Suprapubic skin (tissue), 4 donors: Measurements from ENCODE around the gene PPFIA3. TPM values are rescaled to one million over a fixed set of nuclear protein-coding genes. Genes with fewer than 3 reads are reported as not detected.

Experiments
- DNase-seq, 2 donors: peaks; one replicate each; pipeline ENCODE4 v3.0.0-alpha.2; 2019; ENCODE audit warnings: low spot score in 2 of 2
- H3K27ac ChIP-seq: fragments of 200-600 bp; sonication (generic); one replicate; pipeline ENCODE4 v1.5.1; 2019
- H3K27me3 ChIP-seq: fragments of 200-600 bp; sonication (generic); one replicate; pipeline ENCODE4 v1.5.1; 2019
- H3K36me3 ChIP-seq: fragments of 200-600 bp; sonication (generic); one replicate; pipeline ENCODE4 v1.5.1; 2019
- H3K4me1 ChIP-seq: fragments of 200-600 bp; sonication (generic); one replicate; pipeline ENCODE4 v1.5.1; 2019
- H3K4me3 ChIP-seq: fragments of 200-600 bp; sonication (generic); one replicate; pipeline ENCODE4 v1.5.1; 2019; ENCODE audit warnings: mild to moderate bottlenecking
- H3K9me3 ChIP-seq: fragments of 200-600 bp; sonication (generic); one replicate; pipeline ENCODE4 v1.5.1; 2019
- CTCF ChIP-seq, 2 donors: fragments of 200-600 bp in 1 of 2; fragments of 450-650 bp in 1 of 2; sonication (generic) in 1 of 2; IDR thresholded peaks; one replicate each; pipeline ENCODE4 v1.5.1; 2016 to 2019; ENCODE audit warnings: antibody characterized with exemption in 2 of 2, mild to moderate bottlenecking in 1 of 2, moderate library complexity in 1 of 2
- EP300 ChIP-seq: sonication (generic); formaldehyde crosslinking; IDR thresholded peaks from one replicate; pipeline ENCODE4 v1.6.1; 2017; ENCODE audit warnings: antibody characterized with exemption
- POLR2A ChIP-seq, 2 donors: fragments of 450-650 bp; IDR thresholded peaks; one replicate each; pipeline ENCODE4 v1.6.1; 2017; ENCODE audit warnings: antibody characterized with exemption in 2 of 2, mild to moderate bottlenecking in 2 of 2, moderate library complexity in 2 of 2
- POLR2AphosphoS5 ChIP-seq, 3 donors: sonication (generic); formaldehyde crosslinking; IDR thresholded peaks; one replicate each; pipeline ENCODE4 v1.6.1; 2017; ENCODE audit warnings: antibody characterized with exemption in 3 of 3
- WGBS: methylation state at CpG from one replicate; pipeline ENCODE4 v1.1.5; 2018; 5-methylcytosine and 5-hydroxymethylcytosine counted together
- total RNA-seq, 4 donors: library from RNA; depleted of rRNA; stranded (reverse); fragments of >200 nt; gene quantifications; one replicate each; pipeline ENCODE4 v1.1.0, GENCODE V29; 2016

PPFIA3 gene
- total RNA-seq, 4 donors from 2014 or later = 42.7 to 50.1 (median 46.6) TPM

GRCh38 chr19:49097453-49098288 is 21.7 kb upstream of the PPFIA3 start:
- no peak overlapping the region for H3K4me3 ChIP-seq
- no peaks in the 10 kb centered on the region for H3K9me3 ChIP-seq
- peaks cover 89% of the 10 kb centered on the region for H3K36me3 ChIP-seq
- WGBS = 47% methylated on average over 8 of the region's 8 CpGs
- peaks cover 12% of the 10 kb centered on the region for H3K4me1 ChIP-seq
- H3K27ac ChIP-seq = peak overlapping the region; percentile 37
- no peaks in the 10 kb centered on the region for H3K27me3 ChIP-seq
- peak in 1 of 2 donors; percentile 78 for DNase-seq
- TF ChIP-seq CTCF (IDR thresholded peaks at IDR 0.05) (peak; percentile 98 to 99), POLR2AphosphoS5 (IDR thresholded peaks at IDR 0.05) (no peak)

GRCh38 chr19:49098795-49099194 is 20.5 kb upstream of the PPFIA3 start:
- no peak overlapping the region for H3K4me3 ChIP-seq
- H3K27me3 ChIP-seq = no peaks in the 10 kb centered on the region
- TF ChIP-seq EP300 (no peak), POLR2A (IDR thresholded peaks at IDR 0.05) (no peak), POLR2AphosphoS5 (IDR thresholded peaks at IDR 0.05) (no peak), CTCF (IDR thresholded peaks at IDR 0.05) (no peak)
- DNase-seq = no peak
- peak overlapping the region; percentile 45 for H3K27ac ChIP-seq
- peaks cover 89% of the 10 kb centered on the region for H3K36me3 ChIP-seq
- peaks cover 12% of the 10 kb centered on the region for H3K4me1 ChIP-seq
- H3K9me3 ChIP-seq = no peaks in the 10 kb centered on the region
- 82% methylated on average over 4 of the region's 4 CpGs for WGBS

- H3K4me1 ChIP-seq = peaks cover 12% of the 10 kb centered on the region
- TF ChIP-seq EP300 (no peak), POLR2AphosphoS5 (IDR thresholded peaks at IDR 0.05) (no peak), POLR2A (IDR thresholded peaks at IDR 0.05) (no peak), CTCF (IDR thresholded peaks at IDR 0.05) (no peak)
- no peaks in the 10 kb centered on the region for H3K9me3 ChIP-seq
- H3K4me3 ChIP-seq = no peak overlapping the region
- no peak overlapping the region for H3K27ac ChIP-seq
- DNase-seq = no peak
- H3K27me3 ChIP-seq = no peaks in the 10 kb centered on the region
- H3K36me3 ChIP-seq = peaks cover 92% of the 10 kb centered on the region
- 75% methylated on average over 12 of the region's 12 CpGs for WGBS
These were observed 18.2 kb upstream of the PPFIA3 start for GRCh38 chr19:49101160-49101559.

- Histone ChIP-seq H3K4me1 (peaks cover 16% of the 10 kb centered on the region), H3K9me3 (no peaks in the 10 kb centered on the region), H3K27me3 (no peaks in the 10 kb centered on the region), H3K27ac (no peak overlapping the region), H3K4me3 (no peak overlapping the region), H3K36me3 (peaks cover 94% of the 10 kb centered on the region)
- DNase-seq = no peak
- WGBS = 88% methylated on average over 12 of the region's 12 CpGs
- TF ChIP-seq POLR2AphosphoS5 (IDR thresholded peaks at IDR 0.05) = no peak
- no peak for TF ChIP-seq POLR2A (IDR thresholded peaks at IDR 0.05)
- no peak for TF ChIP-seq CTCF (IDR thresholded peaks at IDR 0.05)
These were observed 17.0 kb upstream of the PPFIA3 start for GRCh38 chr19:49102303-49102702.

GRCh38 chr19:49103331-49104085 is 15.8 kb upstream of the PPFIA3 start:
- TF ChIP-seq CTCF (IDR thresholded peaks at IDR 0.05) (no peak), POLR2AphosphoS5 (IDR thresholded peaks at IDR 0.05) (no peak), POLR2A (IDR thresholded peaks at IDR 0.05) (no peak), EP300 (no peak)
- Histone ChIP-seq H3K9me3 (no peaks in the 10 kb centered on the region), H3K4me1 (peaks cover 8% of the 10 kb centered on the region), H3K27ac (no peak overlapping the region), H3K36me3 (peaks cover 100% of the 10 kb centered on the region), H3K27me3 (no peaks in the 10 kb centered on the region), H3K4me3 (no peak overlapping the region)
- WGBS = 84% methylated on average over 32 of the region's 33 CpGs
- no peak for DNase-seq
